ENCODE measurements around the gene CAPZA2. TPM values are rescaled to one million over a fixed set of nuclear protein-coding genes. Genes with fewer than 3 reads are reported as not detected.

Gene CAPZA2
- total and polyA plus RNA-seq, 10 of the 15 experiments (the other 5 are each of a cell fraction or from before 2014, with no cell fraction given) = 50.0 to 379 (median 117) TPM

GRCh38 chr7:116872026-116872425, 9.6 kb downstream of the CAPZA2 start:
- no peak overlapping the region for H2AFZ ChIP-seq (ENCODE audit: control insufficient read depth, low read depth, low read length)
- no peak overlapping the region for H3K4me3 ChIP-seq
- 10% methylated on average over 1 of the region's 1 CpG for WGBS (ENCODE audit: insufficient coverage, insufficient replicate concordance, low lambda C conversion rate, missing lambda C conversion rate)
- 0 out of 2 replicates have a peak overlapping the region, but pooled peaks have one; percentile 2 for H3K4me2 ChIP-seq (ENCODE audit: control insufficient read depth, insufficient read depth)
- no peaks in the 10 kb centered on the region for H3K4me1 ChIP-seq (ENCODE audit: control insufficient read depth, insufficient read depth, low read length)
- POLR2A ChIA-PET = no interaction called here
- RAD21 ChIA-PET (ENCODE audit: unreplicated experiment) = no interaction called here
- CTCF ChIA-PET = interaction anchor here (0.9 kb wide), 1 partner anchor 141 kb away, joined by 3 read pairs; no protein-coding TSS in a partner anchor
- peaks cover 0 to 17% of the 10 kb centered on the region in 2 experiments; a peak in 2 of 4 replicates for H3K36me3 ChIP-seq (ENCODE audit: control insufficient read depth in 2 of 2, insufficient read depth in 2 of 2, low read length in 1 of 2)
- H3K27ac ChIP-seq (ENCODE audit: control insufficient read depth, insufficient read depth) = no peak overlapping the region
- FAIRE-seq (no peak), ATAC-seq (no peak), DNase-seq (ENCODE audit: low read depth, low spot score) (no peak)
- intact Hi-C loops (cut with micrococcal nuclease; ENCODE audit: unreplicated experiment) (no loop called here), in situ Hi-C loops (cut with MboI) (no loop called here)
- H3K27me3 ChIP-seq (replicated peaks in 1 of 2; ENCODE audit: control insufficient read depth in 2 of 2, insufficient read depth in 2 of 2, low read length in 1 of 2) = no peaks in the 10 kb centered on the region
- no TSS peak for BruUV-seq (replicated peaks)
- no peak overlapping the region for H3K9ac ChIP-seq (ENCODE audit: control insufficient read depth, insufficient read depth, low read length)
- SMC1A ChIA-PET (ENCODE audit: uncharacterized antibody, unreplicated experiment) = no interaction called here
- no peaks in the 10 kb centered on the region; the same call in 2 of the 3 replicates for H3K9me3 ChIP-seq (replicated peaks; ENCODE audit: control insufficient read depth, insufficient read depth, low read length)
- H3K79me2 ChIP-seq (ENCODE audit: control insufficient read depth, insufficient read depth, low read length) = peaks cover 93% of the 10 kb centered on the region
- no peaks in the 10 kb centered on the region; the same call in 1 of the 2 replicates for H4K20me1 ChIP-seq (ENCODE audit: control insufficient read depth, insufficient read depth)
- TF ChIP-seq, protein P1, sequence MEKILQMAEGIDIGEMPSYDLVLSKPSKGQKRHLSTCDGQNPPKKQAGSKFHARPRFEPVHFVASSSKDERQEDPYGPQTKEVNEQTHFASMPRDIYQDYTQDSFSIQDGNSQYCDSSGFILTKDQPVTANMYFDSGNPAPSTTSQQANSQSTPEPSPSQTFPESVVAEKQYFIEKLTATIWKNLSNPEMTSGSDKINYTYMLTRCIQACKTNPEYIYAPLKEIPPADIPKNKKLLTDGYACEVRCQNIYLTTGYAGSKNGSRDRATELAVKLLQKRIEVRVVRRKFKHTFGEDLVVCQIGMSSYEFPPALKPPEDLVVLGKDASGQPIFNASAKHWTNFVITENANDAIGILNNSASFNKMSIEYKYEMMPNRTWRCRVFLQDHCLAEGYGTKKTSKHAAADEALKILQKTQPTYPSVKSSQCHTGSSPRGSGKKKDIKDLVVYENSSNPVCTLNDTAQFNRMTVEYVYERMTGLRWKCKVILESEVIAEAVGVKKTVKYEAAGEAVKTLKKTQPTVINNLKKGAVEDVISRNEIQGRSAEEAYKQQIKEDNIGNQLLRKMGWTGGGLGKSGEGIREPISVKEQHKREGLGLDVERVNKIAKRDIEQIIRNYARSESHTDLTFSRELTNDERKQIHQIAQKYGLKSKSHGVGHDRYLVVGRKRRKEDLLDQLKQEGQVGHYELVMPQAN (conservative IDR thresholded peaks at IDR 0.05) = no peak
- TF ChIP-seq, protein P2, sequence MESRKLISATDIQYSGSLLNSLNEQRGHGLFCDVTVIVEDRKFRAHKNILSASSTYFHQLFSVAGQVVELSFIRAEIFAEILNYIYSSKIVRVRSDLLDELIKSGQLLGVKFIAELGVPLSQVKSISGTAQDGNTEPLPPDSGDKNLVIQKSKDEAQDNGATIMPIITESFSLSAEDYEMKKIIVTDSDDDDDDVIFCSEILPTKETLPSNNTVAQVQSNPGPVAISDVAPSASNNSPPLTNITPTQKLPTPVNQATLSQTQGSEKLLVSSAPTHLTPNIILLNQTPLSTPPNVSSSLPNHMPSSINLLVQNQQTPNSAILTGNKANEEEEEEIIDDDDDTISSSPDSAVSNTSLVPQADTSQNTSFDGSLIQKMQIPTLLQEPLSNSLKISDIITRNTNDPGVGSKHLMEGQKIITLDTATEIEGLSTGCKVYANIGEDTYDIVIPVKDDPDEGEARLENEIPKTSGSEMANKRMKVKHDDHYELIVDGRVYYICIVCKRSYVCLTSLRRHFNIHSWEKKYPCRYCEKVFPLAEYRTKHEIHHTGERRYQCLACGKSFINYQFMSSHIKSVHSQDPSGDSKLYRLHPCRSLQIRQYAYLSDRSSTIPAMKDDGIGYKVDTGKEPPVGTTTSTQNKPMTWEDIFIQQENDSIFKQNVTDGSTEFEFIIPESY (IDR thresholded peaks at IDR 0.05) = no peak
- TF ChIP-seq NRF1 (conservative IDR thresholded peaks at IDR 0.05; ENCODE audit: low read depth, low read length) (no peak), SMAD1 (IDR thresholded peaks at IDR 0.05; ENCODE audit: low read depth, partially characterized antibody) (no peak), ZNF274 (IDR thresholded peaks at IDR 0.05; ENCODE audit: insufficient read depth, insufficient read length) (no peak), NR2C2 (IDR thresholded peaks at IDR 0.05; ENCODE audit: borderline replicate concordance, control insufficient read depth, insufficient read length, low read depth) (no peak), CHD2 (IDR thresholded peaks at IDR 0.05; ENCODE audit: borderline replicate concordance, low read depth, low read length) (no peak), MTA2 (IDR thresholded peaks at IDR 0.05; ENCODE audit: low read depth) (no peak), TCF12 (IDR thresholded peaks at IDR 0.05; ENCODE audit: low read depth, low read length) (no peak), ZSCAN29 (IDR thresholded peaks at IDR 0.05) (no peak), POLR2AphosphoS5 (IDR thresholded peaks at IDR 0.05; ENCODE audit: low read length) (no peak), PRDM15 (CRISPR knock-in tag; IDR thresholded peaks at IDR 0.05) (no peak)
- TF ChIP-seq, protein P3, sequence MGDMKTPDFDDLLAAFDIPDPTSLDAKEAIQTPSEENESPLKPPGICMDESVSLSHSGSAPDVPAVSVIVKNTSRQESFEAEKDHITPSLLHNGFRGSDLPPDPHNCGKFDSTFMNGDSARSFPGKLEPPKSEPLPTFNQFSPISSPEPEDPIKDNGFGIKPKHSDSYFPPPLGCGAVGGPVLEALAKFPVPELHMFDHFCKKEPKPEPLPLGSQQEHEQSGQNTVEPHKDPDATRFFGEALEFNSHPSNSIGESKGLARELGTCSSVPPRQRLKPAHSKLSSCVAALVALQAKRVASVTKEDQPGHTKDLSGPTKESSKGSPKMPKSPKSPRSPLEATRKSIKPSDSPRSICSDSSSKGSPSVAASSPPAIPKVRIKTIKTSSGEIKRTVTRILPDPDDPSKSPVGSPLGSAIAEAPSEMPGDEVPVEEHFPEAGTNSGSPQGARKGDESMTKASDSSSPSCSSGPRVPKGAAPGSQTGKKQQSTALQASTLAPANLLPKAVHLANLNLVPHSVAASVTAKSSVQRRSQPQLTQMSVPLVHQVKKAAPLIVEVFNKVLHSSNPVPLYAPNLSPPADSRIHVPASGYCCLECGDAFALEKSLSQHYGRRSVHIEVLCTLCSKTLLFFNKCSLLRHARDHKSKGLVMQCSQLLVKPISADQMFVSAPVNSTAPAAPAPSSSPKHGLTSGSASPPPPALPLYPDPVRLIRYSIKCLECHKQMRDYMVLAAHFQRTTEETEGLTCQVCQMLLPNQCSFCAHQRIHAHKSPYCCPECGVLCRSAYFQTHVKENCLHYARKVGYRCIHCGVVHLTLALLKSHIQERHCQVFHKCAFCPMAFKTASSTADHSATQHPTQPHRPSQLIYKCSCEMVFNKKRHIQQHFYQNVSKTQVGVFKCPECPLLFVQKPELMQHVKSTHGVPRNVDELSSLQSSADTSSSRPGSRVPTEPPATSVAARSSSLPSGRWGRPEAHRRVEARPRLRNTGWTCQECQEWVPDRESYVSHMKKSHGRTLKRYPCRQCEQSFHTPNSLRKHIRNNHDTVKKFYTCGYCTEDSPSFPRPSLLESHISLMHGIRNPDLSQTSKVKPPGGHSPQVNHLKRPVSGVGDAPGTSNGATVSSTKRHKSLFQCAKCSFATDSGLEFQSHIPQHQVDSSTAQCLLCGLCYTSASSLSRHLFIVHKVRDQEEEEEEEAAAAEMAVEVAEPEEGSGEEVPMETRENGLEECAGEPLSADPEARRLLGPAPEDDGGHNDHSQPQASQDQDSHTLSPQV (IDR thresholded peaks at IDR 0.05) = no peak

All from GM12878 (cell line).